ENCODE results near the gene HMMR. TPM values are rescaled to one million over a fixed set of nuclear protein-coding genes. Genes with fewer than 3 reads are reported as not detected.
"Not testable (repeated sequence)": the region's sequence is repeated elsewhere in the genome, so short reads cannot be mapped to it uniquely, and the experiment has no call there.

The HMMR gene
- total and polyA plus RNA-seq, 2 of the 4 experiments (the other 2 are of a cell fraction): 13.0 to 24.6 TPM

DNA sequence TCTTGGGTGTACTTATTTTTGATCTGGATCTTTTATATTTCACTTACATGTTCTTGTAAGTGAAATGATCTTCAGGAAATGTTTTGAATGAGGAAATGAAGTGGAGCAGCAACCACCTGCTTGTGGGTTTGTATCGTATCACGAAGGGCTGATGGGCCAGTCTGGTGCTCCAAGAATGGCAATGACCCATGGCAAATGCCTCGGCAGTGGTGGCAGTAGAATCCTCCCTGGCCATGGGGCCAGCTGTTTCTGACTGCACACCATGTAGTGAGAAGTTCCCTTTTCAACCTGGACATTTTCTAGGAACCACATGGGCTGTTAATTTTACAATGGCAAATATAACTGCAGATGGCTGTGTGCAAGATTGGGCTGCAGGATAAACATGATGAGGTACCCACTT lies 74.9 kb downstream of the HMMR start:
- ChIA-PET CTCF (no interaction called here), POLR2A (ENCODE audit: unreplicated experiment) (no interaction called here)
- Histone ChIP-seq H3K4me1 (ENCODE audit: control insufficient read depth, insufficient read depth, low read length) (no peaks in the 10 kb centered on the region), H3K4me2 (ENCODE audit: low read depth, low read length) (no peak overlapping the region), H2BK120ac (ENCODE audit: low read depth, low read length) (no peak overlapping the region), H2BK5ac (ENCODE audit: low read depth, low read length, poor library complexity, severe bottlenecking) (no peak overlapping the region), H3K4me3 (ENCODE audit: insufficient read depth, low read depth, low read length) (no peak overlapping the region), H2BK20ac (ENCODE audit: low read depth, low read length) (no peak overlapping the region), H3K14ac (replicated peaks; ENCODE audit: low read depth, low read length) (no peak overlapping the region), H3K56ac (ENCODE audit: extremely low read depth, insufficient read depth, low read length) (no peak overlapping the region), H3K27ac (ENCODE audit: insufficient read depth, low read length) (no peak overlapping the region), H4K20me1 (ENCODE audit: insufficient read depth, low read length) (no peaks in the 10 kb centered on the region), H2AK5ac (ENCODE audit: low read depth, low read length) (no peak overlapping the region), H2BK15ac (ENCODE audit: low read depth, low read length) (no peak overlapping the region), H4K5ac (ENCODE audit: low read depth, low read length) (no peak overlapping the region), H2AK9ac (replicated peaks; ENCODE audit: low read depth, low read length, poor library complexity) (no peak overlapping the region), H3K36me3 (ENCODE audit: control insufficient read depth, insufficient read depth, low read length) (no peaks in the 10 kb centered on the region), H3K9me1 (ENCODE audit: insufficient read depth, low read length) (no peaks in the 10 kb centered on the region), H3K79me1 (ENCODE audit: low read depth in 1 of 2, low read length in 2 of 2) (no peaks in the 10 kb centered on the region), H3K27me3 (ENCODE audit: control insufficient read depth, insufficient read depth, low read length) (no peaks in the 10 kb centered on the region), H3K23ac (ENCODE audit: low read depth, low read length) (no peak overlapping the region), H3K9me3 (ENCODE audit: control insufficient read depth, insufficient read depth, low read length) (no peaks in the 10 kb centered on the region), H2AFZ (replicated peaks; ENCODE audit: low read length, poor library complexity) (no peak overlapping the region), H3K18ac (ENCODE audit: low read depth, low read length) (no peak overlapping the region), H3K9ac (ENCODE audit: low read depth, low read length) (no peak overlapping the region), H3K4ac (ENCODE audit: low read depth, low read length) (no peak overlapping the region), H4K91ac (ENCODE audit: insufficient read depth, low read depth, low read length) (no peak overlapping the region), H4K8ac (ENCODE audit: low read depth in 2 of 2, low read length in 2 of 2) (no peak overlapping the region)
- dilution Hi-C loops (cut with HindIII; ENCODE audit: low sequenced_read_pairs, unreplicated experiment) (no loop called here), in situ Hi-C loops (cut with MboI; ENCODE audit: low sequenced_read_pairs) (no loop called here), intact Hi-C loops (cut with micrococcal nuclease) (no loop called here)
- 100% methylated on average over 2 of the region's 3 CpGs; no CpG with 5 or more reads in 1 of the 2 experiments for WGBS, 2 experiments (ENCODE audit: extremely low coverage in 2 of 2, insufficient read length in 1 of 2)
- BruUV-seq (replicated peaks): no TSS peak
- ATAC-seq (ENCODE audit: low read depth): no peak
- no peak for DNase-seq
- TF ChIP-seq, protein P1, sequence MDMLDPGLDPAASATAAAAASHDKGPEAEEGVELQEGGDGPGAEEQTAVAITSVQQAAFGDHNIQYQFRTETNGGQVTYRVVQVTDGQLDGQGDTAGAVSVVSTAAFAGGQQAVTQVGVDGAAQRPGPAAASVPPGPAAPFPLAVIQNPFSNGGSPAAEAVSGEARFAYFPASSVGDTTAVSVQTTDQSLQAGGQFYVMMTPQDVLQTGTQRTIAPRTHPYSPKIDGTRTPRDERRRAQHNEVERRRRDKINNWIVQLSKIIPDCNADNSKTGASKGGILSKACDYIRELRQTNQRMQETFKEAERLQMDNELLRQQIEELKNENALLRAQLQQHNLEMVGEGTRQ (IDR thresholded peaks at IDR 0.05; ENCODE audit: low read depth, low read length): no peak
- TF ChIP-seq NFE2L2 (IDR thresholded peaks at IDR 0.05; ENCODE audit: low read depth, low read length) (no peak), RAD21 (IDR thresholded peaks at IDR 0.05; ENCODE audit: low read length) (no peak), BHLHE40 (IDR thresholded peaks at IDR 0.05; ENCODE audit: low read depth, low read length) (no peak)

DNA sequence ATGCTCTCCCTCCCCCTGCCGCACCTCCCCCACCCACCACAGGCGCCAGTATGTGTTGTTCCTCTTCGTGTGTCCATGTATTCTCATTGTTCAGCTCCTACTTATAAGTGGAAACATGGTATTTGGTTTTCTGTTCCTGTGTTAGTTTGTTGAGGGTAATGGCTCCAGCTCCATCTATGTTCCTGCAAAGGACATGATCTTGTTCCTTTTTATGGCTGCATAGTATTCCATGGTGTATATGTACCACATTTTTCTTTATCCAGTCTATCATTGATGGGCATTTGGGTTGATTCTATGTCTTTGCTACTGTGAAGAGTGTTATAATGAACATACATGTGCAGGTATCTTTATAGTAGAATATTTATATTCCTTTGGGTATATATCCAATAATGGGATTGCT lies 76.0 kb downstream of the HMMR start:
- H4K8ac ChIP-seq (ENCODE audit: low read depth in 2 of 2, low read length in 2 of 2); H4K5ac ChIP-seq (ENCODE audit: low read depth, low read length); ATAC-seq (ENCODE audit: low read depth); POLR2A ChIA-PET (ENCODE audit: unreplicated experiment); H3K56ac ChIP-seq (ENCODE audit: extremely low read depth, insufficient read depth, low read length); H3K14ac ChIP-seq (replicated peaks; ENCODE audit: low read depth, low read length); H2BK20ac ChIP-seq (ENCODE audit: low read depth, low read length); H2BK120ac ChIP-seq (ENCODE audit: low read depth, low read length); H3K4me1 ChIP-seq (ENCODE audit: control insufficient read depth, insufficient read depth, low read length); H3K18ac ChIP-seq (ENCODE audit: low read depth, low read length); H3K79me1 ChIP-seq (ENCODE audit: low read depth in 1 of 2, low read length in 2 of 2); H4K20me1 ChIP-seq (ENCODE audit: insufficient read depth, low read length); H2AK9ac ChIP-seq (replicated peaks; ENCODE audit: low read depth, low read length, poor library complexity); H3K27me3 ChIP-seq (ENCODE audit: control insufficient read depth, insufficient read depth, low read length); DNase-seq; CTCF ChIA-PET; intact Hi-C loops (cut with micrococcal nuclease); H3K4me2 ChIP-seq (ENCODE audit: low read depth, low read length); H3K9me3 ChIP-seq (ENCODE audit: control insufficient read depth, insufficient read depth, low read length); H3K9me1 ChIP-seq (ENCODE audit: insufficient read depth, low read length); H3K4ac ChIP-seq (ENCODE audit: low read depth, low read length); dilution Hi-C loops (cut with HindIII; ENCODE audit: low sequenced_read_pairs, unreplicated experiment); H3K4me3 ChIP-seq (ENCODE audit: insufficient read depth, low read depth, low read length); H2AK5ac ChIP-seq (ENCODE audit: low read depth, low read length); H3K27ac ChIP-seq (ENCODE audit: insufficient read depth, low read length); H2BK15ac ChIP-seq (ENCODE audit: low read depth, low read length); H4K91ac ChIP-seq (ENCODE audit: insufficient read depth, low read depth, low read length); H2BK5ac ChIP-seq (ENCODE audit: low read depth, low read length, poor library complexity, severe bottlenecking); H2AFZ ChIP-seq (replicated peaks; ENCODE audit: low read length, poor library complexity); BruUV-seq (replicated peaks); H3K23ac ChIP-seq (ENCODE audit: low read depth, low read length); H3K36me3 ChIP-seq (ENCODE audit: control insufficient read depth, insufficient read depth, low read length); H3K9ac ChIP-seq (ENCODE audit: low read depth, low read length); in situ Hi-C loops (cut with MboI; ENCODE audit: low sequenced_read_pairs): not testable (repeated sequence)
- no CpG with 5 or more reads among the region's 3 CpGs for WGBS, 2 experiments (ENCODE audit: extremely low coverage in 2 of 2, insufficient read length in 1 of 2)

Data from IMR-90 (cell line).